Measurements from ENCODE around the gene ERAP2. TPM values are rescaled to one million over a fixed set of nuclear protein-coding genes. Genes with fewer than 3 reads are reported as not detected.

Gene ERAP2
- total and polyA plus RNA-seq, 10 of the 15 experiments (the other 5 are each of a cell fraction or from before 2014, with no cell fraction given): 4.0 to 28.7 (median 11.7) TPM

GRCh38 chr5:96885518-96886338 is 9.4 kb downstream of the ERAP2 start:
- Histone ChIP-seq H3K9me3 (replicated peaks; ENCODE audit: control insufficient read depth, insufficient read depth, low read length) (no peaks in the 10 kb centered on the region), H3K4me1 (ENCODE audit: control insufficient read depth, insufficient read depth, low read length) (peaks cover 33% of the 10 kb centered on the region), H3K9ac (ENCODE audit: control insufficient read depth, insufficient read depth, low read length) (0 out of 2 replicates have a peak overlapping the region, but pooled peaks have one; percentile 7), H3K79me2 (ENCODE audit: control insufficient read depth, insufficient read depth, low read length) (peaks cover 47% of the 10 kb centered on the region), H3K36me3 (ENCODE audit: control insufficient read depth in 2 of 2, insufficient read depth in 2 of 2, low read length in 1 of 2) (peaks cover 1 to 33% of the 10 kb centered on the region in 2 experiments; a peak in 3 of 4 replicates), H4K20me1 (ENCODE audit: control insufficient read depth, insufficient read depth) (no peaks in the 10 kb centered on the region), H3K27me3 (replicated peaks in 1 of 2; ENCODE audit: control insufficient read depth in 2 of 2, insufficient read depth in 2 of 2, low read length in 1 of 2) (no peaks in the 10 kb centered on the region), H3K4me3 (peak overlapping the region; percentile 31), H2AFZ (ENCODE audit: control insufficient read depth, low read depth, low read length) (peak overlapping the region; percentile 39), H3K4me2 (ENCODE audit: control insufficient read depth, insufficient read depth) (peak overlapping the region; percentile 89), H3K27ac (ENCODE audit: control insufficient read depth, insufficient read depth) (peak overlapping the region; percentile 71)
- DNase-seq (ENCODE audit: low read depth, low spot score) (peak; percentile 92), FAIRE-seq (peak; percentile 90), ATAC-seq (peak; percentile 88)
- in situ Hi-C loops (cut with MboI) (no loop called here), intact Hi-C loops (cut with micrococcal nuclease; ENCODE audit: unreplicated experiment) (loop anchor here (1.0 kb wide), 1 partner anchor 11 kb away; no protein-coding TSS in a partner anchor)
- POLR2A ChIA-PET: interaction anchor here (0.6 to 5.9 kb wide), 15 partner anchors 9 to 133 kb away, joined by 3 to 31 read pairs (median 5); partner anchors contain the start of genes ERAP2 and LNPEP
- TSS peak; percentile 96 for BruUV-seq (replicated peaks)
- WGBS (ENCODE audit: insufficient coverage, insufficient replicate concordance, low lambda C conversion rate, missing lambda C conversion rate): 19% methylated on average over 5 of the region's 5 CpGs
- SMC1A ChIA-PET (ENCODE audit: uncharacterized antibody, unreplicated experiment): interaction anchor here (0.6 to 10.5 kb wide), 19 partner anchors 9 to 276 kb away, joined by 3 to 169 read pairs (median 5); partner anchors contain the start of genes ERAP2 and LNPEP
- RAD21 ChIA-PET (ENCODE audit: unreplicated experiment): interaction anchor here (0.7 to 12.0 kb wide), 18 partner anchors 9 to 183 kb away, joined by 3 to 142 read pairs (median 4); partner anchors contain the start of genes ERAP2 and LNPEP
- CTCF ChIA-PET: interaction anchor here (1.1 to 6.7 kb wide), 11 partner anchors 10 to 282 kb away, joined by 3 to 55 read pairs (median 6); partner anchors contain the start of gene ERAP2
- TF ChIP-seq CBX3 (IDR thresholded peaks at IDR 0.05; ENCODE audit: borderline replicate concordance, low read depth) (no peak), ATF7 (IDR thresholded peaks at IDR 0.05; ENCODE audit: low read depth) (peak; percentile 94), SKIL (IDR thresholded peaks at IDR 0.05; ENCODE audit: low read depth, poor library complexity, severe bottlenecking) (peak; percentile 76), FOS (IDR thresholded peaks at IDR 0.05; ENCODE audit: borderline replicate concordance, extremely low read depth, insufficient read length) (no peak), ATF2 (IDR thresholded peaks at IDR 0.05; ENCODE audit: low read length) (peak; percentile 96), JUNB (IDR thresholded peaks at IDR 0.05) (0 out of 2 replicates have a peak, but pooled peaks have one; percentile 6), EED (IDR thresholded peaks at IDR 0.05; ENCODE audit: low read depth) (peak; percentile 77), RUNX3 (IDR thresholded peaks at IDR 0.05; ENCODE audit: low read length) (peak; percentile 80), SMAD1 (IDR thresholded peaks at IDR 0.05; ENCODE audit: low read depth, partially characterized antibody) (peak; percentile 75), ESRRA (IDR thresholded peaks at IDR 0.05; ENCODE audit: low read length) (no peak), NFXL1 (IDR thresholded peaks at IDR 0.05; ENCODE audit: borderline replicate concordance) (no peak), HCFC1 (IDR thresholded peaks at IDR 0.05; ENCODE audit: low read length) (no peak), NBN (IDR thresholded peaks at IDR 0.05) (peak; percentile 92; the same call in 1 of the 2 replicates), DPF2 (IDR thresholded peaks at IDR 0.05) (peak; percentile 99), ZBTB40 (IDR thresholded peaks at IDR 0.05; ENCODE audit: borderline replicate concordance) (no peak), NRF1 (conservative IDR thresholded peaks at IDR 0.05; ENCODE audit: low read depth, low read length) (no peak)

Measured in GM12878 (cell line).